WTC11 (cell line): ENCODE data around the gene SAE1. TPM values are rescaled to one million over a fixed set of nuclear protein-coding genes. Genes with fewer than 3 reads are reported as not detected.

ENCODE experiments used
- ATAC-seq: fragments of 200-7000 bp; cut with Tn5 transposase; 2 replicates; pipeline ENCODE4 v1.10.0; 2021; ENCODE audit warnings: mild to moderate bottlenecking, moderate library complexity
- CTCF ChIA-PET: fragments of 300-600 bp; sonication (Branson Sonifier 250); formaldehyde crosslinking; loops from one replicate; lab custom pipeline; 2021; ENCODE audit warnings: antibody characterized with exemption; lab: Charles Lee
- POLR2A ChIA-PET: fragments of 350-600 bp; sonication (Branson Sonifier 250); formaldehyde crosslinking; loops from one replicate; lab custom pipeline; 2021; ENCODE audit warnings: antibody characterized with exemption; lab: Charles Lee
- DNase-seq: peaks from one replicate; pipeline ENCODE4 v3.0.0; 2021; ENCODE audit warnings: low spot score
- H3K27ac Mint-ChIP-seq: 2 replicates; pipeline ENCODE4 v1.8.0; 2021; ENCODE audit warnings: mixed read lengths
- H3K27me3 Mint-ChIP-seq: 2 replicates; pipeline ENCODE4 v1.8.0; 2021; ENCODE audit warnings: low read depth, mild to moderate bottlenecking, moderate library complexity, mixed read lengths
- H3K36me3 Mint-ChIP-seq: 2 replicates; pipeline ENCODE4 v1.8.0; 2021; ENCODE audit warnings: mixed read lengths
- H3K4me1 Mint-ChIP-seq: 2 replicates; pipeline ENCODE4 v1.8.0; 2022; ENCODE audit warnings: mixed read lengths
- H3K4me3 Mint-ChIP-seq: 2 replicates; pipeline ENCODE4 v1.8.0; 2021; ENCODE audit warnings: mild to moderate bottlenecking, moderate library complexity, mixed read lengths
- H3K9me3 Mint-ChIP-seq: 2 replicates; pipeline ENCODE4 v1.8.0; 2021; ENCODE audit warnings: mixed read lengths
- CTCF ChIP-seq: fragments of 200-600 bp; IDR thresholded peaks from 2 replicates; pipeline ENCODE4 v1.8.0; 2022; ENCODE audit warnings: antibody characterized with exemption
- E2F4 ChIP-seq: sonication (generic); formaldehyde crosslinking; IDR thresholded peaks from 2 replicates; pipeline ENCODE4 v1.8.1; 2022; ENCODE audit warnings: low read depth, mild to moderate bottlenecking, moderate library complexity, missing genetic modification reagents, borderline replicate concordance
- FOXK1 ChIP-seq: sonication (generic); formaldehyde crosslinking; IDR thresholded peaks from 2 replicates; pipeline ENCODE4 v1.8.0; 2022; ENCODE audit warnings: mild to moderate bottlenecking, moderate library complexity, missing genetic modification reagents
- FOXP4 ChIP-seq: sonication (generic); formaldehyde crosslinking; IDR thresholded peaks from 2 replicates; pipeline ENCODE4 v1.8.0; 2022; ENCODE audit warnings: mild to moderate bottlenecking, missing genetic modification reagents
- GABPB1 ChIP-seq: sonication (generic); formaldehyde crosslinking; IDR thresholded peaks from 2 replicates; pipeline ENCODE4 v1.8.1; 2023; ENCODE audit warnings: mild to moderate bottlenecking, missing genetic modification reagents
- GTF2I ChIP-seq: fragments of 250-450 bp; sonication (Bioruptor Pico); conservative IDR thresholded peaks from 2 replicates; pipeline ENCODE4 v1.4.0; 2021; ENCODE audit warnings: mild to moderate bottlenecking
- HMGA2 ChIP-seq: fragments of 250-450 bp; sonication (Bioruptor Pico); IDR thresholded peaks from 2 replicates; pipeline ENCODE4 v1.4.0; 2021; ENCODE audit warnings: mild to moderate bottlenecking, moderate library complexity
- NR3C1 ChIP-seq: sonication (generic); formaldehyde crosslinking; conservative IDR thresholded peaks from 2 replicates; pipeline ENCODE4 v1.8.1; 2023; ENCODE audit warnings: low read depth, mild to moderate bottlenecking, missing genetic modification reagents
- PRRX2 ChIP-seq: fragments of 250-450 bp; sonication (Bioruptor Pico); IDR thresholded peaks from 2 replicates; pipeline ENCODE4 v1.8.0; 2021; ENCODE audit warnings: mild to moderate bottlenecking
- RELA ChIP-seq: sonication (generic); formaldehyde crosslinking; IDR thresholded peaks from 2 replicates; pipeline ENCODE4 v1.8.1; 2022; ENCODE audit warnings: missing genetic modification reagents, mild to moderate bottlenecking, borderline replicate concordance
- TEAD1 ChIP-seq: sonication (generic); formaldehyde crosslinking; IDR thresholded peaks from 2 replicates; pipeline ENCODE4 v1.8.0; 2022; ENCODE audit warnings: mild to moderate bottlenecking, missing genetic modification reagents
- TEAD4 ChIP-seq: sonication (generic); formaldehyde crosslinking; IDR thresholded peaks from 2 replicates; pipeline ENCODE4 v1.8.0; 2022; ENCODE audit warnings: mild to moderate bottlenecking, missing genetic modification reagents
- ZNF281 ChIP-seq: sonication (generic); formaldehyde crosslinking; IDR thresholded peaks from 2 replicates; pipeline ENCODE4 v1.8.0; 2023; ENCODE audit warnings: mild to moderate bottlenecking, missing genetic modification reagents
- ZNF423 ChIP-seq: fragments of 250-450 bp; sonication (Bioruptor Pico); IDR thresholded peaks from 2 replicates; pipeline ENCODE4 v2.1.2; 2022; ENCODE audit warnings: mild to moderate bottlenecking, moderate library complexity
- ZNF532 ChIP-seq: fragments of 250-450 bp; sonication (Bioruptor Pico); IDR thresholded peaks from 2 replicates; pipeline ENCODE4 v1.9.0; 2021; ENCODE audit warnings: mild to moderate bottlenecking, borderline replicate concordance
- ZNF671 ChIP-seq: fragments of 250-450 bp; sonication (Bioruptor Pico); IDR thresholded peaks from 2 replicates; pipeline ENCODE4 v1.8.0; 2021; ENCODE audit warnings: mild to moderate bottlenecking
- total RNA-seq: library from RNA; stranded (reverse); gene quantifications from 3 replicates; pipeline ENCODE4 v1.2.3, GENCODE V29; 2021

The SAE1 gene
- total RNA-seq, 1 experiment from 2014 or later = 224 TPM

- Mint-ChIP-seq H3K4me1 (peaks cover 6% of the 10 kb centered on the region), H3K27me3 (peaks cover 5% of the 10 kb centered on the region), H3K4me3 (no peak overlapping the region), H3K27ac (no peak overlapping the region), H3K36me3 (no peaks in the 10 kb centered on the region), H3K9me3 (no peaks in the 10 kb centered on the region)
- TF ChIP-seq ZNF281 (no peak), ZNF671 (CRISPR knock-in tag) (no peak), PRRX2 (no peak), FOXK1 (CRISPR knock-in tag) (no peak), NR3C1 (CRISPR knock-in tag) (no peak), TEAD1 (CRISPR knock-in tag) (no peak), GTF2I (no peak), FOXP4 (CRISPR knock-in tag) (no peak), ZNF532 (CRISPR knock-in tag) (no peak), RELA (CRISPR knock-in tag) (no peak)
- DNase-seq (no peak), ATAC-seq (no peak)
- CTCF ChIA-PET = interaction anchor here (0.6 to 4.2 kb wide), 5 partner anchors 9 to 110 kb away, joined by 3 to 16 read pairs (median 3); partner anchors contain the start of gene ZC3H4
- POLR2A ChIA-PET = interaction anchor here (2.1 kb wide), 1 partner anchor 10 kb away, joined by 11 read pairs; the partner anchor contains the start of gene ZC3H4
These were observed 7.2 kb upstream of the SAE1 start for GRCh38 chr19:47123406-47123805.

GRCh38 chr19:47124937-47125668, 5.5 kb upstream of the SAE1 start:
- CTCF ChIA-PET = interaction anchor here (0.7 to 2.0 kb wide), 14 partner anchors 9 to 415 kb away, joined by 3 to 22 read pairs (median 4); partner anchors contain the start of genes DHX34 and ZC3H4
- TF ChIP-seq E2F4 (CRISPR knock-in tag) = no peak
- TF ChIP-seq TEAD4 (CRISPR knock-in tag) = no peak
- TF ChIP-seq HMGA2 (CRISPR knock-in tag) = no peak
- TF ChIP-seq ZNF423 (CRISPR knock-in tag) = no peak
- TF ChIP-seq CTCF = peak; percentile 55
- no peak for TF ChIP-seq PRRX2
- peak; percentile 65; the same call in 1 of the 2 replicates for TF ChIP-seq GABPB1
- TF ChIP-seq, all 79 proteins: peak for 2
- Mint-ChIP-seq H3K9me3 (peaks cover 2% of the 10 kb centered on the region; the same call in 1 of the 2 replicates), H3K27ac (peak overlapping the region; percentile 69), H3K4me1 (peaks cover 6% of the 10 kb centered on the region), H3K4me3 (no peak overlapping the region), H3K36me3 (no peaks in the 10 kb centered on the region), H3K27me3 (peaks cover 7% of the 10 kb centered on the region)
- ATAC-seq = peak; percentile 93
- DNase-seq = no peak
- POLR2A ChIA-PET = no interaction called here
